ENCODE results near the gene NGFR.
"Not testable (repeated sequence)": the region's sequence is repeated elsewhere in the genome, so short reads cannot be mapped to it uniquely, and the experiment has no call there.

The NGFR gene

DNA sequence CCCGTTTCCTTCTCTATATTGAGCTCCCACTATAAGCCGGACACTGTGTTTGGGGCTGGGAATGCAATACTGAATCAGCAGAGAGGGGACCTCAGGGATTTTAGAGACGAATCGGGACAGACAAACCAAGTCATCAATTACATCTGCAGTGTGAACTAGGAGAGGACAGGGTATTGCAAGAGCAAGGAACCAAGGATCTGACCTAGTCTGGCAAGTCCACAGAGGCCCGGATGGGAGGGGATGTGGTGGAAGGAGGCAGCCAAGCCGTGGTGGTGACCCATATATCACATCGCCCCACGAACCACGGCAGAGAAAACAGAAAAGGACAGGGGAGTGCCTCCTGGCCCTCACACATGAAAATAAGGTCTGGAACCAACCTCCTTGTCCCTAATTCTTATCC lies 52.5 kb downstream of the NGFR start:
- DNase-seq: no peak

DNA sequence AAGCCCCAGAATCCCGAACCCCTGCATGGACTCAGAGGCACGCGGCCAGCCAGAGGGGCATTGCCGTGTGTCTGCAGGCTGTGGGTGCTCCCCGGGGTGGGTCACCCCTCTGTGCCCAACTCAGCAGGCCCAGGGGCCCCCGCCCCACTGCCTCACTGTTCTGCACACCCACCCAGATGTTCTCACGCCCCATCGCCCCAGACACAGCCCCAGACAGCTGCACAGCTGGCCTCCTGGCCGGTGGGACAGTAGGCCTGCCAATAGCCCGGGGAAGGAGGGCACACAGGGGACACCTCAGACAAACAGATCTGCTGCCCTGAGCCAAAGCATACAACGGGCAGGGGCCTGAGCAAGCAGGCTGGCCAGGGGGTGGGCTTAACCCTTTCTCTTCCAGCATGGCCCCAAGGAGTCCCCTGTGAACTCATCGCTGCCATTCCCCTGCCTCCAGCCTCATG lies 53.0 kb downstream of the NGFR start:
- DNase-seq: no peak

DNA sequence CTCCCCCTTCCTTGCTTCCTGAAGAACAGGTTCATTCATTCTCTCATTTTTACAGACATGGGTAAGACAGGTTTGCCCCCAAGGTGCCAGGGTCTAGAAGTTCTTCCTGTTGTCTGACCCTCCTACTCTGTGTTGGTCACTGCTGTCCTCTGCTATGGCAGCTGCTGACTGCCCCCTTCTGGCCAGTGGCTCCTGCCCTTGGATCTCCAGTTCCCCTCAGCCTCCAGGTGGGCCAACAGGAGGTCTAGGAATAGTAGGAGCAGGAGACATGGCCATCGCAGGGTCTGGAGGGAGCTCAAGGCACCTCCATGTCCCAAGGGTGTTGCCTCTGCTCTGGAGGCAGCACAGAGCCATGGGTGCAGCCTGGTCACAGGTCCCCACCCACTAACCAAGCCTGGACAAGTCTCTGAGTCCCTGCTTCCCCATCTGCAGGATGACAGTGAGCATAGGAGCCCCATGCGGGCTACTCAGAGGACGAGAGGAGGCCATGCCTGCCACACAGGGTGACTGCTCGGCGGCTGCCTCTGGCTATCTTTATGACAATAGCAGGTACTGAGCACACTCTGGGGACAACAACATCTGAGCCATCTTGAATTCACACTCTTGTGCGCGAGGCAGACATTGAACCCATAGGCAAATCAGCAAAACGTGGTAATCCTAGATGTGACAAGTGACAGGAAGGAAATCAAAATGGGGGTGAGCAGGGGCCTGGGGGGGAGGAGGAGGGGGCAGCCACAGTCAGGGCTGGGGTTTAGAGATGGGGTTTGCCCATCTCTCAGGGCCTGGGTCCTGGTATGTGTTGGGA lies 53.6 kb downstream of the NGFR start:
- no peak for DNase-seq

DNA sequence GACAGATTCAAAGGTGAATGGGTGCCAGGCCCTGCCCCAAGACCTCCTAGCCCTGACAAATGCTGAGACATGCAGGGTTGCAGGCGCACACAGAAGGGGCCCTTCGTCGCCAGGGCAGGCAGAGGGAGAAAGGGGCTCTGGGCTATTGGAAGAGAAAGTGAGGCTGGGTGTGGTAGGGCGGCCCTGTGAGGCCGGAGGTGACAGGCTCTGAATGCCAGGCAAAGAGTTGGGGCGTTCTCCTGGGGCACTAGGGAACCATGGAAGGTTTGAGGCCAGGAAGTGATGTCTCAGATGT lies 54.2 kb downstream of the NGFR start:
- DNase-seq: no peak

DNA sequence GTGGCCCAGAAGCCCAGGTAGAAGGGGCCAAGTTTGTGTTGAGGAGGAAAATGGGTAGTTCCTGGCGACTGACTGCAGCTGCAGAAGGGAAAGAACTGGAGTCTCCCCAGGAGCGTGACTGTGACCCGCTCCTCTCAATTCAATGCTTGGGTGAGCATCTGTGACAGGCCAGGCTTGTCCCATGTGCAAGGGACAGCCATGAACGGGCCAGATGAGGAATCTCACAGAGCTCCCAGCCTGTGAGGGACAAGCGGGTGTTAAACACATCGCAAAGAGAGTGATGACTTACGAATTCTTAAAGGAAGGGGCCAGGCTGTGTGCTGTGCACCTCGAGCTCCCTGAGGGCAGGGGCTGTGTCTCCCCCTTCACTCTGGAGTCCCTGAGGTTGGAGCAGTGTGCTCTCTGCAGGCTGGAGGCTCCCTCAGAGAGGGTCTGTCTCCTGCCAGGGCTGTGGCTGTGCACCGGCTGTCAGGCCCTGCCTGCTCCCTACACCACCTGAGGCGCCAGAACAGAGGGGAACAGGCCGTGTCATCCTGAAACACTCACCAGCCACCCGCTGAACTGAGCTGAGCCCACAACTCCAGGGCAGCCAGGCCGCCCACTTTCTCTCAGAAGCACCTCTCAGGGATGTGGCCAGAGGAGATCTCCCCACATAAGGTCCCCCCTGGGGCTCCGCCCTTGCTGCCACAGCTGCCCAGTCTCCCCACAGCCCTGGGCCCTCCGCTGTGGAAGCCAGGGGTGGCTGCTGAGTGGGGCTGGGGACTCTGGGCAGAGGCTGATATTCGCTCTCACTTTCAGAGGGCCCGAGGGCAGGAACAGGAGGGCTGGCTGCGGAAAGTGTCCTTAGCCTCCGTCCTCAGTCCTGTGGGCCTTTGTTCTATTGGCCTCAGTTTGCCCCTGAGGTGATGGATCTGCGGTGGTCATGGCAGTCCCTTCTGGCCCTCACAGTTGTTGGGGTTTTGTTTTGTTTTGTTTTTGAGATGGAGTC lies 54.9 kb downstream of the NGFR start:
- no peak for DNase-seq

DNA sequence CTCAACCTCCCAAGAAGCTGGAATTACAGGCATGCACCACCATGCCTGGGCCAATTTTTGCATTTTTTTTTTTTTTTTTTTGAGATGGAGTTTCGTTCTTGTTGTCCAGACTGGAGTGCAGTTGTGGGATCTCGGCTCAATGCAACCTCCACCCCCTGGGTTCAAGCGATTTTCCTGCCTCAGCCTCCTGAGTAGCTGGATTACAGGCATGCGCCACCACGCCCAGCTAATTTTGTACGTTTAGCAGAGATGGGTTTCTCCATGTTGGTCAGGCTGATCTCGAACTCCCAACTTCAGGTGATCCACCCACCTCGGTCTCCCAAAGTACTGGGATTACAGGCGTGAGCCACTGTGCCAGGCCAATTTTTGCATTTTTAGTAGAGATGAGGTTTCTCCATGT lies 55.7 kb downstream of the NGFR start:
- DNase-seq: not testable (repeated sequence)

DNA sequence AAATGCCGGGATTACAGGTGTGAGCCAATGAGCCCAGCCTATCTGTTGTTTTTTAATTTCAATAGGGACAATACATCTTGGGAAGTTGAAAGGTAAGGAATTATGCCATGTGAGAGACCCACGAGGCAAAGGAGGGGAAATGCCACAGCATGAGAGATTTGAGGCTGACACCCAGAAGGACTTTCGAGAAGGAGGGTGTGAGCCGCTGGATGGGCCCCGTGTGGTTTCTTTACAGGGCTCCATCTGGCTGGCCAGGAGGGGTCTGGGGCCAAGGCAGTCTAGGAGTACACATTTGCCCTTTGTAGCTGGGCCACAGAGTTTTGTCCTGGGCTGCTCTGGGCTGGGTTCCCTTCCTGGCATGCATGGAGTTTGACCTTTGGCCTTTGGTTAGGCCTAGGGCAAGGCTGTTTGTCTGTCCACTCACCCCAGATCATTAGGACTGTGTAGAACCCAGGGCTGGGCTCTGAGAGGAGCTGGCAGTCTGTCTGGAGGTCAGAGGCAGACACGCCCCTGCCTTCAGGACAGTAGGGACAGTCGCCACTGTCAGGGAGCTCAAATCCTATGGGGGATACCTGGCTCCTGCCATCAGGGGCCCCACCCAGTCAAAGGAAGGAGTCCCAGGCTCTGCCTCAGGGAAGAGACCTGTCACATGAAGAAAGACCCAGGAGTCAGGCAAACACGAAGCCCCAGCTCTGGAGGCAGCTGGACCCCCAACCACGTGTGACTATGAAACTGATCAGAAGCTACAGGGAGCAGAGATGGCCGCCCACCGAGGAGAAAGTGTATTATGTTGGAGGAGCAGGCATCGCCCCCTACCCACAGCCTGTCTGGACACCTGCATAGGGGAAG lies 56.4 kb downstream of the NGFR start:
- no peak for DNase-seq

DNA sequence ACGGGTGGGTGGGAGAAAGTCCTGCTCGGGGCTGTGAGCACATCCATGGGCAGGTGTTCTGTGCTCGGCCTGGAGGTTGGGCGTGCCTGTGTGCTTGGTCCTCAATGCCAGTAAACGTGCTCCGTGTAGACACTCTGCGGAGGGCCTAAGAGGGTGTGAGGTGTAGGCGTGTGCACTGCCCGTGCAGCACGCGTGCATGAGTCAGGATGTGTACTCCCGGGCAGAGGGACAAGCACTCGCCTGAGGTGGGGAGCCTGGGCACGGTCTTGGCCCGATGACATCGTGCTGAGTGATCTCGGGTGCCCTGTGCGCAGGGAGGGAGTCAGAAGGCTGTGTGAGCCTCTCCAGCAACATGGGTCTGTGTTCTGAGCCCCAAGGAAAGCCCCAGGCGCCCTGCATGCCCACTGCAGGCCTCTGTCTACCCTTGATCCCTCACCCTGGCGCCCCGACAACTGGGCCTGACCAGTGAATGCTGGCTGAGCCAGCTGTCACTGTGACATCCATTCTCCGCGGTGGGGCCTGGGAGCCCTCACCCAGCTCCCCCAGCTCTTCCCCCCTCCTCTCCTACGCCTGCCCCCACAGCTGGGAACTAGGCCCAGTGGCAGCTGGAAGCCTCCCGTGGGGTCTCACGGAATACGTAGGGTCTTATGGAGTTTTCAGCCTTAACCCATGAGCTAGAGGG lies 57.1 kb downstream of the NGFR start:
- no peak for DNase-seq

DNA sequence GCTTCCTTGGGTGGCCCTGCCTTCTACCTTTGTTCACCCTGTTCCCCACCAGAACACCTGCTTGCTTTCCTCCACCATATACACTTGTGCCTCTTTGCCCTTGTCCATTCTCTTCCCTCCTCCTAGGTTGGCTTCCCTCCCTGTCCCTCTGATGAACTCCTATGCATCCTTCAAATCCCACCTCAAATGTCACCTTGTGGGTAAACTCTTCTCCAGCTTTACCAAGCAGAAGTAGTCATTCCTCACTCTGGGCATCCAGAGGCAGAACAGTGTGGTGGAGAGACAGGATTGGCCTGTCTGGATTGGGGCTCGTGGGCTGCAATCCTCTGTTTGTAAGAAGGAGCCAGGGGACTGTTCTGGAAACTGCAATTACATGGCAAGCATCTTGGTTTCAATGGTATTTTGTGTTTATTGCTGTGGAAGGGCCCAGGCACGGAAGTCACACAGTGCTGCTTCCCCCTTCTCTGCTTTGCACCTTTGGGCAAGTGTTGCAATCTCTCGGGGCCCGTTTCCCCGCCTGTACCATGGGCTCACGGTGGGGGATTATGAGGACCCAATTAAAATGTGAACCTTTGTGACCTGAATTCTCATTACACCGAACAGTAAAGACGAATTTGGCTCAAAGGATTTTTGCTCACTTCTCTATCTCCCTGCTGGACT lies 58.7 kb downstream of the NGFR start:
- DNase-seq: no peak

DNA sequence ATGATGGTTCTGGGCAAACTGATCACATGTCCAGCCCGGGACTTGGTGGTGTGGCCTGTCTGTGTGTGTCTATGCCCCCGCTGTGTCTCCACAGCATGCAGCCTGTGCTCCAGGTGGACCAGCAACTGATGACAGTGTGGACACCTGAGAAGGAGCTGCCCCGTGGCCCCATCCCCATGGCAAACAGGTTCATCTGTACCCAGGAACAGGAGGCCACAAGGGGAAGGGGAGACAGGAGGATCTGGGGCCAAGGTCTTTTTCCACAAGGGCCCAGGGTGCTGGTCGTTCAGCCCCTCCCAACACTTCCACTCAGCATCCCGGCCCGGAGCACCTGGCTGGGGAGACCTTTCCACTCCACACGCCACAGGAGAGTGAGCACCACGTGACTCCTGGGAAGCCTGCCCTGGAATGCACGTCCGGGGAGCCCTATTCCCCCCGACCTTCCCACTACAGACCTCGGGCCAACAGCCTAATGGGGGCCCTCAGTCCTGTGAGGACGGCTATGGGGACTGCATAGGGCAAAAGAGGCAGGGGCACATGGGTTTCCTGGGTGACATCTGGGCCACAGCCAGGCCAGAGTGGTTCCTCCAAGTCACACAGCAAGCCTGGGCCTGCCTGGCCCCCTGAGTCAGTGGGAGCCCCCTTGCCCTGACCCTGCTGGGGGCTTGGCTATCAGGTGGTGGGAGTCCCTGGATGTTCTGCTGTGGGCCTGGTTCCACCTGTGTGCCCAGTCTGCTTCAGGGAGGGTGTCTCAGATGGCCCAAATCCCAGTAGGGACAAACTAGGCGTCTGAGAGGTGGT lies 59.8 kb downstream of the NGFR start:
- DNase-seq: no peak

DNA sequence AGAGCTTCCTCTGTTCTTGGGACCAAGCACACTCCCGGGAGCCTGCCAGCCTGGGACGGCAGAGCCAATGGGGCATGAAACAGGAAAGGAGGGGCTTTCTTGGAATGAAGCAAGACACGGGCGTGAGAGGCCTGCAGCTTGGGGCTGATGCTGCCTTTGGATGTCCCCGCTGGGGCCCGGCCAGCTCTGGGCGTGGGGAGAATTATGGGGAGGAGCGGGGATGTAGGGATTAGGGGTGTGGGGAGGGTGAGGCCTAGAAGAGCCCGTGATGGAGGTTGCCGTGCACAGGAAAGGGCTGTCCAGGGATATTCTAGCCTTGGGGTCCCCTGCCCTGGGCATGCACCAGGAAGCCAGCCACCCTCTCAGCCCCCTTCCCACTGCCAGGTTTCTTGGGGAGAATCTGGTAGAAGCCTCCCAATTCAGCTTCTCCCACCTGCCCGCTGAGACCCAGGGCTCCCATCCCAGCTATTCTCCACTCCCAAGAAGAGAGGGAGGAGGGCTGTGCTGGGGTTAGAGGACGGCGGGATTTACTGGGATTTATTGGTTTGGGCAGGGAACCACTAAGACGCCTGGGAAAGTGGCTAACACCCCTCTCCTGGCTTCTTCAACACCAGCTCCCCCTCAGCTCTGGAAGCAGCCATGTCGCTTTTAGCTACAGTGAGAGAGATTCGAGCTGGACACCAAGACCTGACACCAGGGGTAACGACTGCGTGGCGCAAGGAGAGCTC lies 60.6 kb downstream of the NGFR start:
- no peak for DNase-seq

DNA sequence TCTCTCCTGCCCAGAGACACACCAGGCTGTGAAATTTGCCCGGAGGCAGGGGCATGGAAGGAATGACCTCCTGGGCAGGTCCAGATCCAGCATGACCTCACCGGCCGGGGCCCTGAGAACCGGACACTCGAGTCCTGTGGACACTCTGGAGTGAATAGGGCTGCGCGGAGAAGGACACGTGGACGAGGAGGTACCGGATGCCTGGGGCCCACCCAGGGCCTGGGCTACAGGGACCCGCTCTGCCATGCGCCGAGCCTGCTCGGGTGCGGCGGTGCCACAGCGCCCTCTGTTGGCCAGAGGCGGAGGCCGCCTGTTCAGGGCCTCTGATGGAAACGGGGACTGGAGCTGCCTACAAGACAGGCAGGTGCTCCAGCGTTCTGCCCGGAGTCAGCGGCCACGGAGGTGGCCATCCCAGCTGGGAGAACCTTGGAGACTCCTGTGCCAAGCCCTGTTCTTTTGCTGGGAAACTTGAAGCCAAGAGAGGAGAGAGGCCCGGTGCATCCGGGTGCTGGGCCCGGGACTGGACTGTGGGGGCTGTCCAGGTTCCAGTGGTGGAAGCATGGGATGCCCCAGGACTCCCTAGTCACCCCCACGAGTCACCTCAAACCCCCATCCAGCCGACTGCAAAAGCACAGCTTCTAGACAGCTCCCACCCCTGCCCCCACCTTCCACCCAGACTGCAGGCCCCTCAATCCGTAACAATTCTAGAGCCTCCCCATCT lies 61.3 kb downstream of the NGFR start:
- DNase-seq: peak; percentile 75

DNA sequence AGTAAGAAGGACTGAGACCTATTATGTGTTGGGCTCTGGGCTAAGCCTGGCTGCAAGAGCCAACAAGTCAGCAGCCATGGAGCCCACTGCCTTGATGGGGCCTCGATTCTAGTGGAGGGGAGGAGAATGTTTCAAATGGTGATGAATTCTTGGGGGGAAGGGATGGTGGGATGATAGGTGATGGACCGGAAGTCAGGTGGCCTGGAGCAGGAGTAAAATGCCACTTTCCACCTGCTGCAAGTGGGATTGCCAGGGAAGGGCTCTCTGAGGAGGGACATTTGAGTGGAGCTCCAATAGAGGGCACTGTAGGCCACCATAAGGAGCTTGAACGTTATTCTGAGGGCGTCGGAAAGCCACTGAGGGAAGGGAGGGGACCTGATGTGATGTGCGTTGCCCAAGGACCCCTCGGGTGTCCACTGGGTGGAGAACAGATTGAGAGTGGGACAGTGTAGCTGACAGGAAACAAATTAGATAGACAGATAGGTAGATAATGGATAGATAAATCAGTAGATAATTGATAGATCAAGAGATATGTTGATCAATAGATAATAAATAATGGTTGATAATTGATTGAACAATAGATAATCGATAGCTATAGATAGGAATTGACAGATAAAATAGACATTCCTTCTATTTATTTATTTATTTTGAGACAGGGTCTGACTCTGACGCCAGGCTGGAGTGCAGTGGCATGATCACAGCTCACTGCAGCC lies 62.4 kb downstream of the NGFR start:
- DNase-seq: no peak
